Measurements from ENCODE around the gene ENDOD1.

DNA sequence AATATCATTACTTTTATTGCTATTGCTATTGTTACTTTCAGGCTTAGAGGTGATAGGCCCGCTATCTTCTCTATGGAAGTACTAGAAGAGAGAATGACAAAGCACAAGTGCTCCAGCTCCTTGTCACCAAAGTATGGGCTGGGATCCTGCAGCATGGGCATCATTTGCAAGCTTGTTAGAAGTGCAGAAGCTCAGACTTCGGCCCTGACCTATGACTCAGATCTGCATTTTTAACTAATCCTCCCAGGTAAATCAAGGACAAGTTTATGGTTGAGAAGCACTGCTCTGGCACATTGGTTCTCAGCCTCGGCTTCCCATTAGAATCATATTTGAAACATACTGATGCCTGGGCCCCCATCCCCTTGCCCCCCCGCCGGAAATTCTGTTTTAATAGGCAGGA, 8.6 kb upstream of the ENDOD1 start:
- no peak for TF ChIP-seq CTCF (conservative IDR thresholded peaks at IDR 0.05; ENCODE audit: low read depth, low read length)
- TF ChIP-seq EZH2 (IDR thresholded peaks at IDR 0.05; ENCODE audit: low read length, unreplicated experiment): no peak
